GM18867 (cell line): ENCODE measurements around the gene FSHR.

ENCODE experiments used
- ATAC-seq: cut with Tn5 transposase; IDR thresholded peaks from one replicate; pipeline ENCODE4 v1.9.1; 2021; ENCODE audit warnings: mild to moderate bottlenecking, moderate library complexity; ENCODE audit not compliant: unreplicated experiment

The FSHR gene

GRCh38 chr2:49111456-49111855 lies 42.9 kb downstream of the FSHR start:
- ATAC-seq, result no peak

GRCh38 chr2:49111006-49111405 lies 43.3 kb downstream of the FSHR start:
- no peak for ATAC-seq

- no peak for ATAC-seq
Measured at GRCh38 chr2:49110571-49110970, 43.7 kb downstream of the FSHR start.

- ATAC-seq, result no peak
Measured at GRCh38 chr2:49108851-49109250, 45.5 kb downstream of the FSHR start.

GRCh38 chr2:49108436-49108835 lies 45.9 kb downstream of the FSHR start:
- no peak for ATAC-seq

- no peak for ATAC-seq
Measured at GRCh38 chr2:49105506-49105905, 48.8 kb downstream of the FSHR start.

GRCh38 chr2:49102146-49102545 lies 52.2 kb downstream of the FSHR start:
- no peak for ATAC-seq

- no peak for ATAC-seq
Measured at GRCh38 chr2:49080681-49081080, 73.6 kb downstream of the FSHR start.

- no peak for ATAC-seq
Measured at GRCh38 chr2:49070716-49071115, 83.6 kb downstream of the FSHR start.

- no peak for ATAC-seq
Measured at GRCh38 chr2:49069829-49070228, 84.5 kb downstream of the FSHR start.

- ATAC-seq, result no peak
Measured at GRCh38 chr2:49068613-49069012, 85.7 kb downstream of the FSHR start.

- ATAC-seq, result no peak
Measured at GRCh38 chr2:49067971-49068370, 86.3 kb downstream of the FSHR start.

- no peak for ATAC-seq
Measured at GRCh38 chr2:49053156-49053555, 101.2 kb downstream of the FSHR start.

- ATAC-seq, result no peak
Measured at GRCh38 chr2:49050265-49050664, 104.0 kb downstream of the FSHR start.

GRCh38 chr2:49049161-49049560 lies 105.2 kb downstream of the FSHR start:
- no peak for ATAC-seq

- ATAC-seq, result no peak
Measured at GRCh38 chr2:49045083-49045482, 109.2 kb downstream of the FSHR start.

- ATAC-seq, result no peak
Measured at GRCh38 chr2:49044350-49045079, 109.8 kb downstream of the FSHR start.

- no peak for ATAC-seq
Measured at GRCh38 chr2:49043405-49043982, 110.8 kb downstream of the FSHR start.

- no peak for ATAC-seq
Measured at GRCh38 chr2:49042488-49042887, 111.8 kb downstream of the FSHR start.

GRCh38 chr2:49041061-49041460 lies 113.3 kb downstream of the FSHR start:
- no peak for ATAC-seq

GRCh38 chr2:49037197-49037596 lies 117.1 kb downstream of the FSHR start:
- ATAC-seq, result no peak

GRCh38 chr2:49035481-49035880 lies 118.8 kb downstream of the FSHR start:
- no peak for ATAC-seq
